NCI-H1417 treated with DMSO at 0.1 percent for 48 hours (cell line): ENCODE data around the gene CST4.
"Not testable (repeated sequence)": the region's sequence is repeated elsewhere in the genome, so short reads cannot be mapped to it uniquely, and the experiment has no call there.

Source experiments
- DNase-seq: peaks from one replicate; lab custom pipeline; 2025; lab: John Stamatoyannopoulos, UW

The CST4 gene

GRCh38 chr20:23659989-23660837 lies 28.6 kb downstream of the CST4 start:
- no peak for DNase-seq

- not testable (repeated sequence) for DNase-seq
These were observed 29.2 kb downstream of the CST4 start for GRCh38 chr20:23659610-23659988.

DNA sequence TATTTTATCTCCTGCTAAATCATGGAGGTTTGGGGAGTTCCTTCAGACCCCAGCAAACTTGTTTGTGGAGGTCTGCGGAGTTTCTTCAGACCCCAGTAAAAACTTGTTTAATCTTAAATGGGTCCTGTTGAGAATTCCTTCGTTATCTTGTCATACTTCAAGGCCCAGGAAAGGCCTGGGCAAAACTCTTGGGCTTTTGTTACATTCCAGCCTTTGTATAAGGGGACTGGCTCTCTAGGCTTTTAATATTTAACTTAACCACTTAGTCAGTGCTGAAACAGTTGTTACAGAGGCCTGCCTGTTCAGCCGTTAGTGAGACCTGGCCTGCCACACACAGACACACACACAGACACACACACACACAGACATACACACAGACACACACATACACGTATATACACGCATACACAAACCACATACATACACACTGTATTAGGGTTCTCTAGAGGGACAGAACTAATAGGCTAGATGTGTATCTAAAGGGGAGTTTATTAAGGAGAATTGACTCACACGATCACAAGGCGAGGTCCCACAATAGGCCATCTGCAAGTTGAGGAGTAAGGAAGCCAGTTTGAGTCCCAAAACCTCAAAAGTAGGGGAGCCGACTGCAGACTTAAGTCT lies 29.7 kb downstream of the CST4 start:
- DNase-seq, result no peak

DNA sequence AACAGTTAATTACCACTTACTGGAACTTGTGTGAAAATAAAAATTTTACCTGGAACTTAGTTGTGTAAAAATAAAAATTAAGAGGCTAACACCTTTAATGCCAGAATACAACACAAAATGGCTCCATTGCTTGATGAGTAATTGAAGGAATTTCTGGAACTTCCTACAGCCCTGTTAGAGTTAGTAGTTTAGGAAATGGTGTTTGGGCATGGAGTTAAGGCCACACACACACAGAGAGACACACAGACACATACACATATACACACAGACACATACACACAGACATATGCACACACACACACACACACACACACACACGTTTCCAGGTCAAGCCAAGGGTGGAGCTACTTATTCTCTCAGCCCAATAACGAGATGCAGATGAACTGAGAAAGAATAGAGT lies 30.5 kb downstream of the CST4 start:
- no peak for DNase-seq

GRCh38 chr20:23657202-23657601 lies 31.6 kb downstream of the CST4 start:
- DNase-seq, result no peak

- no peak for DNase-seq
These were observed 32.5 kb downstream of the CST4 start for GRCh38 chr20:23656372-23656771.

DNA sequence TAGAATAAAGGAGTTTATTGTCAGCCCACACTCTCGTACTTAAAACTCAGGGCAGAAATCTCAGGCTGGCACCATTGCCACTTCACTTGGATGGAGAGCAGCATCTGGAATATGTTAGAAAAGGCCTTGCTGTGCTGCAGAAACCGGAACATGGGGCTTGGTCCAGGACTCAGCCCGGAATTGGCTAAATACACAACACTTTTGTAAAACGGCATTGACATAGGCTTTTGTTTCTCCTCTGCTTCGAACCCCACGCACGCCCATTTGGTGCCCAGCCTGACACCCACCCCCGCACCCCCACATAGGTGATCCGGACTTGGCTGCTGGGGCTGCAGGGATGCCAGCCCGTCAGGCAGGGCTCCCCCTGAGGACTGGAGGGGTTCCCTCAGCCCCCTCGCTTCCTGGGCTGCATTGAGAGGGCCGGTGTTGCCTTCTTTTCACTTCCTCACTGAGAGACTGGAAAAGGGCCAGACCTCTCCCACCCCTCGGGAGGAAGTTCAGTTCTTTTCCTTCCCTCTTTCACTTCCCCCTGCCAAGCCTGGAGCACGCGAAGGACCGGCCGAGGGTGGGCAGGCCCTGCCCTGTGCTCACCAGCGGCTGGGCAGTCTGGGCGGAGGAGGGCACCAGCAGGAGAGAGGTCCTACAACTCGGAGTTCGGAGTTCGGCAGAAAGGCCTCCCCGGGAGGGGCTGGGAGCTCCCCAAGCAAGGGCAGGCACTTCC lies 33.2 kb downstream of the CST4 start:
- DNase-seq, result no peak

- no peak for DNase-seq
These were observed 34.1 kb downstream of the CST4 start for GRCh38 chr20:23654717-23655116.

- no peak for DNase-seq
These were observed 34.8 kb downstream of the CST4 start for GRCh38 chr20:23654000-23654399.

- no peak for DNase-seq
These were observed 35.4 kb downstream of the CST4 start for GRCh38 chr20:23653400-23653938.

GRCh38 chr20:23652926-23653325 lies 35.9 kb downstream of the CST4 start:
- no peak for DNase-seq

DNA sequence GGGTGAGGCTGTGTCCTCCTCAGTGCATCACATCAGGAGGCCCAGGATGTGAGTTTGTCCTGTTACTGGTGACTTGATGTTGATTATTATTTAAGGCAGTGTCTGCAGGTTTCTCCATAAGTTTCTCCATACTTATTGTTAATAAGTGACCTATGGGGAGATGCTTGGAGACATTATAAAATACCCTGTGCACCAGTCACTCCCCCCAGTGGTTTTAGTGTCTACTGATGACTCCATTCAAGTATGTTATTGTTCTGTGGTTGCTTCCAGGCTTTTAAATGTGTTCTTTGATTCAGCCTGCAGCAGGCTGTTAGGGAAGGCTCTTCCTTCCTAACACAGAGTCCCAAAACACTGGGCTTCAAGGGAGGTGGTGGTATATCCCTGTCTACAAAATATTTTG lies 36.5 kb downstream of the CST4 start:
- DNase-seq, result no peak

DNA sequence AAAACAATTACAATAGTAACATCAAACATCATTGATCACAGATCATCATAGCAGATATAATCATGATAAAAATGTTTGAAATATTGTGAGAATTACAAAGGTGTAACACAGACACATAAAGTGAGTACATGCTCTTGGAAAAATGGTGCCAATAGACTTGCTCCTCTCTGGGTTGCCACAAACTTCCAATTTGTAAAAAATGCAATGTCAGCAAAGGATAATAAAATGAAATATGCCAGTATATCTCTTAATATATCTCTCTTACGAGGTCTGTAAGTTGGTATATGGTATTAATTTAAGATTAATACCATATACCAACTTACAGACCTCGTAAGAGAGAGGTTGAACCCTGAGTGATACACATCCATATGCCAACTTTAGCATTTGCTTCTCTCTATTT lies 37.7 kb downstream of the CST4 start:
- DNase-seq, result no peak

GRCh38 chr20:23649830-23650417 lies 38.9 kb downstream of the CST4 start:
- no peak for DNase-seq

GRCh38 chr20:23649242-23649641 lies 39.6 kb downstream of the CST4 start:
- no peak for DNase-seq

GRCh38 chr20:23647346-23647745 lies 41.5 kb downstream of the CST4 start:
- no peak for DNase-seq

DNA sequence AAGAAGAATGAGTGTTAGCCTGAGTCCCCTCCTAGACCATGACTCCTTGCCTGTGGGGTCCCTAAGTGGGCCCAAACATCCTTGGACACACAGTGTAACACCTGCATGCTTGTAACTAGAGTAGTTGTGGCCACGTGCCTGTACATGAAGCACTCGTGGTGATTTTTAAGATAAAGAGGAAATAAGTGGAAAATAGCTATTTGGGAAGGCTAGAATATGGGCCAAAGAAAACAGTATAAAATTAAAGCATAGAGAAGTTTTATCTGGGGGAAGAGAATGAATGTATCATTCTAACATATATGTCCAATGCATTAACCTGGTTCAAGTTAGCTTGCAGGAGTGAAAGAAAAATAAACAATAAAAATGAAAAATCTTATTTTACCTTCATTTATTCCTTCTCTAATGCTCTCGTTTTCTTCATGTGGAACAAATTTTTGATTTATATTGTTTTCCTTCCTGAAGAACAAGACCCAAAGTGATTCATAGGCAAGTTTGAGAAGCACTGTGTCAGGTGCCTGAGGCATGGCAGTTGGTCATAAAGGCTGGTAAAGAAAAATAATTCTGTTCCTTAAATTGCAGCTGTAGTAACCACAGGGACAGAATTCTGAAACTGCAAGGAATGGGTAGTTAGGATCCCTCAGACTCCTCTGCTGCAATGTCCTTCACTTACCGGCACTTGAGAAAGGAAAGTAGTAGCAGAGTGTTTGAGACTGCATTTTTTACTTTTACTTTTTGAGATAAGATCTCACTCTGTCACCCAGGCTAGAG lies 42.5 kb downstream of the CST4 start:
- no peak for DNase-seq

DNA sequence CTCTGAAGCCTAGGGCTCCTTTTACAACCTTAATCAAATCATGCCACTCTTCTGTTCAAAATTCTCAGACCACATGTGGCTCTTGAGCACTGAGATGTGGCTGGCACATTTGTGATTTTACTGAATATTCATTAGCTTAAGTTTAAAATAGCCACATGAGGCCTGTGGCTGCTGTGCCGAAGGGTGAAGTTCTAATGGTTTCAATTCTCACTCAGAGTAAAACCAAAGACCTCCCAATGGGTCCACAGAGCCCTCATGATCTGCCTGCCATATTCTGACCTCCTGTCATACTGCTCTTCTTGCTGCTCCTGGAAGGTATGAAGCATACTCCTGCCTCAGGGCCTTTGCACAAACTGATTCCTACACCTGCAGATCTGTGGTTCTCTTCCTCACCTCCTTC lies 43.3 kb downstream of the CST4 start:
- no peak for DNase-seq

DNA sequence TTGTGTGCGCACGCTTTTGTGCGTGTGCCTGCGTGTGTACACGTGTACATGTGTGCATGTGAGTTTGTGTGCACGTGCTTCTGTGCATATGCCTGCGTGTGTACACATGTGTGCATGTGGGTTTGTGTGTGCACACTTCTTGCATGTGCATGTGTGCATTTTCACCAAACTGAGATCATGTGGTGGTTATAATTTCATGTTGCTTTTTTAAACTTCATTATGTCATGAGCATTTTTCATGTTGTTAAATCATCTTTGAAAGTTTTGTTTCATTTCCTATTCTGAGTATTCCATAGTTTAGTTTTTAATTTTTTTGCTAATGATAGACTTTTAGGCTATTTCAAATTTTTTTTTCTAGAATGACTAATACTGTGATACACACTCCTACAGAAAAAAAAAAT lies 44.7 kb downstream of the CST4 start:
- DNase-seq, result no peak

DNA sequence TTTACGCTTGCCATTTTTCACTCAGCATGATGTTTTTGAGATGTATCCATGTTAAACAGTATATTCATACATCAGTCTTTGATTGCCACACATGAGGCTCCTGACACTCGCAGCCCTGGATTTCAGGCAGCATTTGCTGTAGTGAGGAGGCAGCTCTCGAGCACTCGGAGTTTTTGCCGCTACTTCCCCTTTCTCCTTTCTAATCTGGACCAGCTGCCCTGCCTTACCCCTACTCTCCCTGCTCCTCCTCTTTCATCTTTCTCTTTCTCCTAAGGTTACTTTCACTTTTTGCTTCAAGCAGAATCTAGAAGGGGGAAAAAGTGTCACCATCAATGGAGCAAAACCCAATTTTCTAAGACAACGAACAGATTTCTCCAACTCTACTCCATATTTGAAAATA lies 45.2 kb downstream of the CST4 start:
- no peak for DNase-seq

DNA sequence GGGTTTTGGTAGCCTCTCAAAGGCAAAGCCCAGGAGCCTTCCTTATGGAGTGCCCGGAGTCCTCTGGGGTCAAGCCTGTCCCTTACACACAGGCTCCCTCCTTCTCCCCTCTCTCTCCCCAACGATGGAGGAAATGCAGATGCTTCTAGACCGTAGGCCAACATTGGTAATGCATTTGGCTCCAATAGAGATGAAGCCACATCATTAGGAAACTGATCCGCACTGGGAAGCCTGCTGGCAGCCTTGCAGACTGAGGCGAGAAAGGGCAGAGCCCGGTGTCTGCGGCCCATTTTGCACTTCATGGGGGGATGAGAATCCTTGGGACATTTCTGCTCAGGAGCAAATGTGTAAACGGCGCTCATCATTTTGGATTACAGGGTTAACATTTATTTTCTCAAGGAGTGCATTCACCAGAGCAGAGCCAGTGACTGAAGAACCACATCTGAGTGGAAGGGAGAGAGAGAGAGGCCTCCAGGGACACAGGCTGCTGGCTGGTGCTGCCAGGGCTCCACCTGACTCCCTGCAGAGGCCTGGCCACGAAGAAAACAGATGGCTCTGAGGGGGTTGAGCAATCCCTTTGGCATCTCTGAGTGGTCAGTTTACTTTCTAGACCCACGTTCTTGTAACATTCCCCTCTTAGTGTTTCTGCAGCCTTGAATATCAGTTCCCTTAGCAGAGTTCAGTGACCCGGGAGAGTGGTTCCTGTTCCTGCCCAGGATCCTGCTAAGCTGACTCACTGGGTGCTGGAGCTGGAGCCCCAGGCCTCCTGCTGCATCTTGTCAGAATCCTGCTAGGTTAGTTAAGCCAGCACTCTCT lies 46.7 kb downstream of the CST4 start:
- DNase-seq, result no peak
